ENCODE data around the gene GHSR.

The GHSR gene

DNA sequence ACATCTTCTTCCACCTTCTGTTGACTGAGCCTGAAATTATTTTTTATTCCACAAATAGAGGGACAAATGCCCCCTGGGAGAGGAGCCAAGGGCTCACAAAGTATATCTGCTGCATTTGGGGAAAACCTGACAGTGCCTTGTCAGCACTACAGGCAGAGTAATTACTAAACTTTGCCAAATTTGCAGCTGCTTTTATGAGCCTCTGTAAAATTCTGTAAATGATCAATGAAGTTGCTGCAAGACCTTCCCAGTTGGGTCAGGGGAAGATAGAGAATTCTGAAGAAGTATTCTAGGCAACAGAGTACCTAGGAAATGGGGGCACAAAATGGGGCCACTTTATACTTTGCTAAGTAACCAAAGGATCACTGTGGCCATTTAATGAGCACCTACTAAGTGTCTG, 10.5 kb downstream of the GHSR start:
- no peak for DNase-seq

GRCh38 chr3:172415323-172415722, 32.9 kb downstream of the GHSR start:
- DNase-seq = no peak

GRCh38 chr3:172411478-172411947, 36.7 kb downstream of the GHSR start:
- no peak for DNase-seq

DNA sequence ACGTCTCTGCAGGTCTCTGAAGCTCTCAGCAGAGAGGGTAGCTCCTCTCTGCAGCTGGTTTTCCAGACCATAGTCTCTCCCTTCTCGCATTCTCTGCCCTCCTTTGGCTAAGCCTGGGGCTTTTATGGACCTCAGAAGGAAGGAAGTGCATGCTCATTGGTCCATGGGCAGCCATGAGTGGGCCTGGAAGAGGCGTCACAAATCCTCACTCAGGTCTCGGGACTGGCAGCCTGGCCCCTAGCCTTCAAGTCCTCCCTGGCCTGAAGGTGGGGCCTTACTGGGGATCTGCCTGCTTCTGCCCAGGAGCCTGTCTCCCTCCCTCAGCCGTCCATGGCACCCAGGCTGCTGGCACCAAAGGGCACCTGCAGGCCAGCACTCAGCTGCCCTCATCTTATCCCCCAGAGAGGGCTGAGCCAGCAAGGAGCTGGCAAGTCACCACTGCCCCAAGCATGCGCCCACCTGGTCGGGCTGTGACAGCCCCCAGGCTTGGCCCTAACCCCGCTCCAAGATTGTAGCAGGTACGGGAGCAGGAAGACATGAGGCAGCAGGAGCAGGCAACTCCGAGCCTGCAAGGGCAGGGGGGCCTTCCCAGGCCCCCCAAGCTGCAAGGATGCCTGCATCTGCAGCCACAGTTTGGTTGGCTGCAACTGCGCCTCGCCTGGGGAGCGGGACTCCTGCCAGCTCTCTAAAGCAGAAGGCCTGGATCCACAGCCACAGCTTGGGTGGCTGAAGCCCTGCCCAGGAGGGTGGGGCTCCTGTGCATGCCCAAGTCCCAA, 37.4 kb downstream of the GHSR start:
- DNase-seq = no peak

DNA sequence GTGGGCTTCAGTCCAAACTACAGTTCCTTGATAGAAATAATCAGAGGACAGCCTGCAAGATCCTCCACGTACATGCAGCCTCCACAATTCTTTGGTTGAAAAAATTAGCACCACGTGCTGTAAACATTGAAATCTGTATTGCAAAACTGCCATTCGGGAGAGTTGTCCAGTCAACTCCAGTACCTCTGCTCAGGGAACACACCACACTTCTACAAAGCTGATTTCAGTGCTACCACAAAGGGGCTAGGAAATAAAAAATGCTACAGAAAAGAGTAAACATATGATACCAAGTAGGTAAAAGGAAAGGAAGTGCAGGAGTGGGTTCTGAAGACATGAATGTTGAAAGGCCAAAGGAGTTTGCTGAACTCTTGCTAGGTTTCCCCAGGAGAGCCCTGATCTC, 40.4 kb downstream of the GHSR start:
- DNase-seq = no peak

GRCh38 chr3:172405914-172406313, 42.3 kb downstream of the GHSR start:
- no peak for DNase-seq

GRCh38 chr3:172404237-172404962, 43.9 kb downstream of the GHSR start:
- DNase-seq = no peak

DNA sequence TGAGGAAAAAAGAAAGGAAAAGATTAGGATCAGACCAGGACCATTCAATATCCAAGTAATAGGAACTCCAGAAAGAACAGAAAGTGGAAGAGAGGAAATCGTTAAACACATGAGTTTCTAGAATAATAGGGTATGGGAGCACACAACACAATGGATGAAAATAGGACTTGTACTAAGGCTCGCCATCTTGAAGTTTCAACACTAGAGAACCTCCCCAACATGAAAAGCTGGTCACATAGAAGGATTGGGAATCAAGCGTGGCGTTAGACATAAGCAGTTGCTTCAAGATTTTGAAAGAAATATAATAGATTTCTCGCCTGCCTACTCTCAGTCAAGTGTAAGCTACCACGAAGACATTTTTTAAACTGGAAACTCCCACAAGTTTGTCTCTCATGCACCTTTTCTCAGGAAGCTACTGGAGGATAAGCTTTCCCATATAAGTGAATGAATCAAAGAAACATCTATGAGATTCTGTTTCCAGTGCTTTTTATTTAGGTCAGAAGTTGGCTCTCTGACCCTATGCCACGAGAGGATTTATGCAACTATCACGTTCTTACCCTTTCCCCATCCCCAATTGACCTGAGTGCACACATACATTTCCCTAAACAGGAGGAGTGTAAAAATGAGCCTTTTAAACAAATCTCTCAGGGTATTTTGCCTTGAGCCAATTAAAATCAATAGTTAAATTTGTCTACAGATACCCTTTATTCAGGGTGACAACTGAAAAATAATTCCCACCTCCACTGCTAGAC, 45.2 kb downstream of the GHSR start:
- no peak for DNase-seq

- no peak for DNase-seq
Measured at GRCh38 chr3:172402090-172402489, 46.2 kb downstream of the GHSR start.

- no peak for DNase-seq
Measured at GRCh38 chr3:172398484-172398883, 49.8 kb downstream of the GHSR start.

DNA sequence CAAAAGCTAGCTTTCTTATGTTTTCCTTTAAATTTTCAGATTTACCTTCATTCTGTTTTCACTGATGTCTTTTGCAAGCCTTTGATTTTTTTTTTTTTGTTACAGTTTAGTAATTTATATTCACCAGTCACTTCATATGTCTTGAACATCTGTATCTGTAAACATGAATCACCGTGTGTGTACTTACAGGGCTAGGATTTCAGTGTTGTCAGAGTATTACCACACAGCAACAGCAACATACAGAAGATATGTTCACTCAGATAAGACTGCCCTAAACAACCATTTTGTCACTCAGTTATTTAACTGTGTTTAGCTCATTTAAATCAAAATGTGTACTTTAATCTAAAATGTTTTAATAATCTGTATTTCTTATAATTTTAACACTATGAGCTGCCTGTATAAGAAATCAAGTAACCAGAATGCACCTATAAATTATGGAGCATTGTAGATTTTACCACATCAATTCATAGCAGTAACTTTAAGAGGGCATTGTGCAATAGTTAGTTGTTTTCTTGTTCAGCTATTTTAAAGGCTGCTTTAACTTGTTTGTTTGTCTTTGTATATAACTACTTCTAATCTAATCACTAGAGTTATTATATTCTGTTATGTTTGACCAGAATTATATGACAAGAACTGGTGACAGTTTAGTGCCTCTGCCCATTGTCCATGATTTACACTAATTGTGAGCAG, 50.4 kb downstream of the GHSR start:
- DNase-seq = no peak

DNA sequence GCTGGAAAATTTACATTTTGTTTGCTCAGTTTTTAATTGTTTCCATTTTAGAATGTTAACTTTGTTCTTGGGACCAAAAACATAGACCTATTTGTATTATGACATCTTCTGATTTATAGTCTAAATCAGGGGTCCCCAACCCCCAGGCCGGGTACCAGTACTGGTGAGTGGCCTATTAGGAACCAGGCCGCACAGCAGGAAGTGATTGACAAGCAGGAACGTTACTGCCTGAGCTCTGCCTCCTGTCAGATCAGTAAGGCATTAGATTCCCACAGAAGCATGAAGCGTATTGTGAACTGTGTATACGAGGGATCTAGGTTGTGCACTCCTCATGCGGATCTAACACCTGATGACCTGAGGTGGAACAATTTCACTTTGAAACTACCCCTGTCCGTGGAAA, 51.9 kb downstream of the GHSR start:
- no peak for DNase-seq

GRCh38 chr3:172394692-172395091, 53.6 kb downstream of the GHSR start:
- DNase-seq = no peak
